ENCODE measurements around the gene NRAP. TPM values are rescaled to one million over a fixed set of nuclear protein-coding genes. Genes with fewer than 3 reads are reported as not detected.

Gene NRAP
- total RNA-seq, 1 donor: under 0.01 TPM

GRCh38 chr10:113554214-113554613 lies 109.6 kb downstream of the NRAP start:
- TF ChIP-seq CTCF (IDR thresholded peaks at IDR 0.05; ENCODE audit: insufficient read depth, low read depth, low read length): no peak
- no peak for DNase-seq (ENCODE audit: low read depth)
- H3K4me3 ChIP-seq (ENCODE audit: low read depth, low read length): no peak overlapping the region

- no peak for DNase-seq (ENCODE audit: low read depth)
Observed at GRCh38 chr10:113553149-113553548, 110.7 kb downstream of the NRAP start.

GRCh38 chr10:113552701-113553100 lies 111.1 kb downstream of the NRAP start, which contains the start of gene HABP2:
Gene HABP2, plus strand, starts transcription at chr10:113553053. Its CDS starts 69 bp downstream, at chr10:113553122.
- H3K4me3 ChIP-seq (ENCODE audit: low read depth, low read length): no peak within 1 kb of the TSS
- no peak for DNase-seq (ENCODE audit: low read depth)
- TF ChIP-seq CTCF (IDR thresholded peaks at IDR 0.05; ENCODE audit: insufficient read depth, low read depth, low read length): no peak

More at GRCh38 chr10:113553149-113553548, 110.7 kb downstream of the NRAP start:
- no peak for TF ChIP-seq CTCF (IDR thresholded peaks at IDR 0.05; ENCODE audit: insufficient read depth, low read depth, low read length)
- H3K4me3 ChIP-seq (ENCODE audit: low read depth, low read length): no peak overlapping the region

GRCh38 chr10:113552014-113552413 lies 111.8 kb downstream of the NRAP start:
- no peak for DNase-seq (ENCODE audit: low read depth)
- no peak overlapping the region for H3K4me3 ChIP-seq (ENCODE audit: low read depth, low read length)
- TF ChIP-seq CTCF (IDR thresholded peaks at IDR 0.05; ENCODE audit: insufficient read depth, low read depth, low read length): no peak

- no peak for TF ChIP-seq CTCF (IDR thresholded peaks at IDR 0.05; ENCODE audit: insufficient read depth, low read depth, low read length)
- no peak overlapping the region for H3K4me3 ChIP-seq (ENCODE audit: low read depth, low read length)
- DNase-seq (ENCODE audit: low read depth): peak; percentile 17
Observed at GRCh38 chr10:113550365-113550764, 113.5 kb downstream of the NRAP start.

GRCh38 chr10:113549856-113550255 lies 114.0 kb downstream of the NRAP start:
- DNase-seq (ENCODE audit: low read depth): no peak
- TF ChIP-seq CTCF (IDR thresholded peaks at IDR 0.05; ENCODE audit: insufficient read depth, low read depth, low read length): no peak
- H3K4me3 ChIP-seq (ENCODE audit: low read depth, low read length): no peak overlapping the region

GRCh38 chr10:113547426-113547825 lies 116.4 kb downstream of the NRAP start:
- no peak overlapping the region for H3K4me3 ChIP-seq (ENCODE audit: low read depth, low read length)
- no peak for DNase-seq (ENCODE audit: low read depth)
- TF ChIP-seq CTCF (IDR thresholded peaks at IDR 0.05; ENCODE audit: insufficient read depth, low read depth, low read length): no peak
